Naive B cell (primary cell): ENCODE data around the gene BMP4. TPM values are rescaled to one million over a fixed set of nuclear protein-coding genes. Genes with fewer than 3 reads are reported as not detected.
"Not testable (repeated sequence)": the region's sequence is repeated elsewhere in the genome, so short reads cannot be mapped to it uniquely, and the experiment has no call there.

Experiments
- ATAC-seq, 2 donors: fragments of 150-1000 bp; cut with Tn5 transposase; 2 replicates each; pipeline ENCODE4 v1.10.0; 2021; ENCODE audit warnings: low read depth in 2 of 2, mild to moderate bottlenecking in 2 of 2, moderate library complexity in 2 of 2
- DNase-seq: peaks from one replicate; pipeline ENCODE4 v3.0.0; 2022
- H3K27ac Mint-ChIP-seq, 6 donors: one replicate each; pipeline ENCODE4 v1.8.0; 2020 to 2022; ENCODE audit warnings: mild to moderate bottlenecking in 6 of 6, mixed read lengths in 6 of 6, moderate library complexity in 5 of 6, inconsistent platforms in 2 of 6
- H3K27me3 Mint-ChIP-seq, 3 donors: one replicate each; pipeline ENCODE4 v1.8.0; 2021 to 2022; ENCODE audit warnings: mixed read lengths in 3 of 3, mild to moderate bottlenecking in 1 of 3
- H3K36me3 Mint-ChIP-seq, 2 donors: one replicate each; pipeline ENCODE4 v1.8.0; 2020 to 2022; ENCODE audit warnings: mixed read lengths in 2 of 2, inconsistent platforms in 1 of 2, mild to moderate bottlenecking in 1 of 2
- H3K4me1 Mint-ChIP-seq, 3 donors: one replicate each; pipeline ENCODE4 v1.8.0; 2020 to 2022; ENCODE audit warnings: mixed read lengths in 3 of 3, inconsistent platforms in 1 of 3, mild to moderate bottlenecking in 1 of 3, moderate library complexity in 1 of 3
- H3K4me3 Mint-ChIP-seq, 8 donors: one replicate each; pipeline ENCODE4 v1.8.0; 2020 to 2022; ENCODE audit warnings: mild to moderate bottlenecking in 8 of 8, mixed read lengths in 8 of 8, moderate library complexity in 8 of 8, inconsistent platforms in 2 of 8
- H3K9me3 Mint-ChIP-seq, 7 donors: one replicate each; pipeline ENCODE4 v1.8.0; 2020 to 2022; ENCODE audit warnings: mixed read lengths in 7 of 7, mild to moderate bottlenecking in 5 of 7, inconsistent platforms in 2 of 7, moderate library complexity in 1 of 7
- polyA plus RNA-seq, 6 donors: library from polyadenylated mRNA; unstranded; fragments of 300-500 nt; fragmentation: Illumina TruSeq; gene quantifications; one replicate each; pipeline ENCODE4 v1.2.3, GENCODE V29; 2021; ENCODE audit warnings: low read depth in 6 of 6

BMP4 gene
- polyA plus RNA-seq: not detected

DNA sequence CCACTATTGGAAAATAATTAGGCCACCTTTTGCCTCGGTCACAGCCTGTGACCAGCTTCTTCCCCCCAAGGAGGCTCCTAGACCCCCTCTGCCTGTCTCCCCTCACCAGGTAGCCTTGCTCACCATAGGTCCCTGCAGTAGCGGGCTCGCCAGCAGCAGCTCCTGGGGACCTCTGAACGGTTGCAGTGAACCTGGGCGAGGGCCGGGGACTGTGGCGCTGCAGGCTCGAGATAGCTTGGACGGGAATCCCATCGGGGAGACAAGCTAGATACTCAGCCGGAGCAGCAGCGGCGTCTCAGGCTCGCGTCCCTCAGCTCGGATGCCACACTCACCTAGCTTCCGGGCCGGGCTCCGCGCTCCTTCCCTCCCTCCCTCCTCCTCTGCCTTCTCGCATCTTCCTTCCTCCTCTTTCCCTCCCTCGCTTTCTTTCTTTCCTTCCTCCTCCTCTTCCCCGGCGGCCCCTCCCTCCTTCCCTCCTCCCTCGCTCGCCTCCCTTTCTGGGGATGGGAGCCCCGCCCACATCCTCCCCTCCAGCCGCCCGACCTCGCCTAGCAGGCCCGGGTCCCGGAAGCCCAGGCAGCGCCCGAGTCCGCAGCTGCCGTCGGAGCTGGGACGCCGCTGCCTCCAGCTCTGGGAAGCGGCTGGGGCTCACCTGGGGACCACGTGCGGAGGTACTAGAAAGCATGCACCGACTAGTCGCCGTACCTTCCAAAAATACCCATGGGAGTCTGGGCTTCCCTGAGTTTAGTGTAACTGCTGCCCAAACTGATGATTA, at the start of gene BMP4:
Gene BMP4, minus strand, starts transcription at position 399 of the 775 bp plus-strand sequence. CDS start 4,603 bp downstream, outside the sequence.
- peaks cover 59 to 94% (median 90%) of the 10 kb centered on the region in 3 donors for H3K27me3 Mint-ChIP-seq
- peaks cover 21 to 42% (median 30%) of the 10 kb centered on the region in 3 donors for H3K4me1 Mint-ChIP-seq
- H3K27ac Mint-ChIP-seq: no peak within 1 kb of the TSS
- no peaks in the 10 kb centered on the region for H3K36me3 Mint-ChIP-seq
- peaks cover 0 to 3% (median 0%) of the 10 kb centered on the region in 7 donors for H3K9me3 Mint-ChIP-seq
- ATAC-seq (no peak), DNase-seq (no peak)
- peak within 1 kb of the TSS; percentile 67 to 85 (median 78) for H3K4me3 Mint-ChIP-seq

DNA sequence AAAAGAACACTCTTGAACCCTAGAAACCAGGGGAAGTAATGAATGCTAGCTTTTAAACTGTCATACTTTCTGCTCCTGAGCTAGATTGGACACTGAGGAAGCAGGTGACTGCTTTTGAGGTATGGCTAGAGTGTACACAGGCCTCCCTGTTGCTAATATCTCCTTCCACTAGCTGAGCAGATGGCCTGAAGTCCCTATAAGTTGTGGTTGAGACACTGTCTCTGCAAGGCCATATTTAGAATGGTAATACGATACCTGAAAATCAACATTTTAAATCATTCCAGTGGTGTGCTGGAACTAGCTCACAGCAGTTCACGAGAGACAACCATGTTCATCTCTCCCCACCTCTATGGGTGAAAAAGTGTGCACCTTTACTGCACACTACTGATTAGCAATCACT, 46.4 kb upstream of the BMP4 start:
- no peak for DNase-seq
- peak overlapping the region in 1 of 6 donors; percentile 58 for H3K27ac Mint-ChIP-seq

DNA sequence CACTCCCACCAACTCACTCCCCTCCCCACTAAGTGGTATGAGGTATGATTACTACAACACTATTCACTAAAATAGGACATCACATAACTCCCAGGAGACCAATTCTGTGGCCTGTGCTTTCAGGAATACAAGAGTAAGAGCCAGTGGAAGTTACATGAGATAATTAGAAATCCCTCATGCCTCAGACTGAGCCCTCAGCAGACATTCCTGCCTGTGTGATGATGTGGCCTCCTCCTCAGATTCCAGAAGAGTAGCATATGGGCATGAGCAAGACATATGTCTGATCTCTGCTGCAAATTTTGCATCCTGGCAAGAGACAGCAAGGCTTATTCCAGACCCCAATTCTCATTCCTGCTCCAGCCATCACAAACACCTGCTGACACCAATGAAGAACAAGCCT, 46.0 kb upstream of the BMP4 start:
- H3K27me3 Mint-ChIP-seq: no peaks in the 10 kb centered on the region
- no peak overlapping the region for H3K27ac Mint-ChIP-seq
- H3K4me3 Mint-ChIP-seq: no peak overlapping the region
- DNase-seq (no peak), ATAC-seq (no peak)
- H3K9me3 Mint-ChIP-seq: peaks cover 0 to 20% (median 8%) of the 10 kb centered on the region in 7 donors
- no peaks in the 10 kb centered on the region for H3K4me1 Mint-ChIP-seq
- H3K36me3 Mint-ChIP-seq: peaks cover 0 to 10% of the 10 kb centered on the region in 2 donors

More for the DNA sequence above, 46.4 kb upstream of the BMP4 start:
- peak overlapping the region in 1 of 8 donors; percentile 78 for H3K4me3 Mint-ChIP-seq
- peaks cover 0 to 10% of the 10 kb centered on the region in 2 donors for H3K36me3 Mint-ChIP-seq
- ATAC-seq: no peak
- peaks cover 0 to 20% (median 8%) of the 10 kb centered on the region in 7 donors for H3K9me3 Mint-ChIP-seq
- H3K4me1 Mint-ChIP-seq: no peaks in the 10 kb centered on the region
- H3K27me3 Mint-ChIP-seq: no peaks in the 10 kb centered on the region

GRCh38 chr14:54001189-54001878, 44.7 kb upstream of the BMP4 start:
- H3K4me1 Mint-ChIP-seq: no peaks in the 10 kb centered on the region
- peak overlapping the region in 1 of 6 donors; percentile 12 for H3K27ac Mint-ChIP-seq
- H3K9me3 Mint-ChIP-seq: peaks cover 0 to 9% (median 4%) of the 10 kb centered on the region in 7 donors
- DNase-seq: no peak
- H3K36me3 Mint-ChIP-seq: peaks cover 0 to 3% of the 10 kb centered on the region in 2 donors
- no peak overlapping the region for H3K4me3 Mint-ChIP-seq
- no peaks in the 10 kb centered on the region for H3K27me3 Mint-ChIP-seq
- no peak for ATAC-seq

DNA sequence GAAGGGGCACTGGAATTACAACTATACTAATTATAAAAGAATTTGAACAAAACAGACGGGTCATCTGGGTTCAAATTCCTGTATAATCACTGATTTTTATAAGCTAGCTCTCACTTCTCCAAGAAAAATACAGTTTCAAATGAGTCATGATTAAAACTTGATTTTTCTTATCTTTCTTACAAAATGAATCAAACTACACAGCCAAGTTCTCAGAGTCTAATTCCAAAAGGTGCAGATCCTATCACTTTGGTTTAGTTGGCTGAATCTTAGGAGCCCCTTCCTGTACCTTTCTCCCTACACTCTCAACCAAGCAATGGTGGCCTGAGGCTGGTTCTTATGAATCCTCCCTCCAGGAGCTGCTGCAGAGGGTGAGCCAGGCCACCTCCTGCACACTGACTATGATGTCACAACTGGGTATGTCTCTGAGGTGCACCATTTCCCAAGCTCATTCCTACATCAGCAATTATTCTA, 43.8 kb upstream of the BMP4 start:
- Mint-ChIP-seq H3K27ac (no peak overlapping the region), H3K4me1 (no peaks in the 10 kb centered on the region), H3K9me3 (peaks cover 0 to 2% (median 0%) of the 10 kb centered on the region in 7 donors), H3K4me3 (no peak overlapping the region), H3K27me3 (no peaks in the 10 kb centered on the region), H3K36me3 (no peaks in the 10 kb centered on the region)
- DNase-seq (no peak), ATAC-seq (no peak)

GRCh38 chr14:53999061-53999488, 42.5 kb upstream of the BMP4 start:
- no peak overlapping the region for H3K4me3 Mint-ChIP-seq
- ATAC-seq: no peak
- no peaks in the 10 kb centered on the region for H3K36me3 Mint-ChIP-seq

GRCh38 chr14:53996041-53996440, 39.4 kb upstream of the BMP4 start:
- DNase-seq (no peak), ATAC-seq (no peak)
- H3K27me3 Mint-ChIP-seq: peaks cover 0 to 6% (median 0%) of the 10 kb centered on the region in 3 donors
- H3K4me1 Mint-ChIP-seq: no peaks in the 10 kb centered on the region
- H3K4me3 Mint-ChIP-seq: no peak overlapping the region
- no peaks in the 10 kb centered on the region for H3K36me3 Mint-ChIP-seq
- H3K9me3 Mint-ChIP-seq: no peaks in the 10 kb centered on the region
- H3K27ac Mint-ChIP-seq: no peak overlapping the region

More at GRCh38 chr14:53999061-53999488, 42.5 kb upstream of the BMP4 start:
- no peaks in the 10 kb centered on the region for H3K4me1 Mint-ChIP-seq
- peaks cover 0 to 2% (median 0%) of the 10 kb centered on the region in 7 donors for H3K9me3 Mint-ChIP-seq
- no peak overlapping the region for H3K27ac Mint-ChIP-seq
- DNase-seq: no peak
- H3K27me3 Mint-ChIP-seq: no peaks in the 10 kb centered on the region

- Mint-ChIP-seq H3K4me1 (no peaks in the 10 kb centered on the region), H3K9me3 (no peaks in the 10 kb centered on the region), H3K27ac (no peak overlapping the region), H3K36me3 (no peaks in the 10 kb centered on the region), H3K27me3 (peaks cover 0 to 6% (median 0%) of the 10 kb centered on the region in 3 donors), H3K4me3 (no peak overlapping the region)
- DNase-seq (no peak), ATAC-seq (no peak)
Measured at GRCh38 chr14:53993920-53994607, 37.4 kb upstream of the BMP4 start.

DNA sequence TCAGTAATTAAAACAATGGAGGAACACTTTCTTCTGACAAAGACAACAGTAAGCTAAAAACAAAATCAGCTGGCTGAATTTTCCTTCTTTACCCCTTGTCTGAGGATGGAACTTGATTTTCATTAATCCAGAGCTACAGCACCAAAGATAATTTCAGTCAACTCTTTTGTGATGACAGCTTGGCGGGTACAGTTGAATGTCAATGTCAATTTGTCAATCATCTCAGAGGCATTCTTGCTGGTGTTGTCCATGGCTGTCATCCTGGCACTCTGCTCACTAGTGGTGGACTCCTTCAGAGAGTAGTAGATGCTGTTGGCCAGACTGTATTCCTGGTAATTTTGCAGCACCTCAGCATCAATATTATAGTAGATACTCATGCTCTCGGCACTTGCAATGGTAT, 34.4 kb upstream of the BMP4 start:
- ATAC-seq (no peak), DNase-seq (no peak)
- H3K4me3 Mint-ChIP-seq: no peak overlapping the region
- peaks cover 0 to 8% of the 10 kb centered on the region in 2 donors for H3K36me3 Mint-ChIP-seq
- H3K4me1 Mint-ChIP-seq: no peaks in the 10 kb centered on the region
- peaks cover 4 to 19% (median 15%) of the 10 kb centered on the region in 7 donors for H3K9me3 Mint-ChIP-seq
- H3K27ac Mint-ChIP-seq: no peak overlapping the region
- H3K27me3 Mint-ChIP-seq: peaks cover 0 to 6% (median 0%) of the 10 kb centered on the region in 3 donors

GRCh38 chr14:53986718-53987117, 30.1 kb upstream of the BMP4 start:
- not testable (repeated sequence) for H3K27me3 Mint-ChIP-seq, H3K4me3 Mint-ChIP-seq, DNase-seq, H3K27ac Mint-ChIP-seq, ATAC-seq, H3K4me1 Mint-ChIP-seq
- Mint-ChIP-seq H3K9me3 (peaks cover 17 to 35% (median 29%) of the 10 kb centered on the region in 7 donors), H3K36me3 (peaks cover 0 to 17% of the 10 kb centered on the region in 2 donors)

GRCh38 chr14:53984958-53985357, 28.3 kb upstream of the BMP4 start:
- H3K27me3 Mint-ChIP-seq, H3K4me3 Mint-ChIP-seq, ATAC-seq, H3K27ac Mint-ChIP-seq, H3K4me1 Mint-ChIP-seq, DNase-seq: not testable (repeated sequence)
- H3K36me3 Mint-ChIP-seq: peaks cover 0 to 17% of the 10 kb centered on the region in 2 donors
- peaks cover 17 to 35% (median 29%) of the 10 kb centered on the region in 7 donors for H3K9me3 Mint-ChIP-seq

- Mint-ChIP-seq H3K36me3 (peaks cover 0 to 17% of the 10 kb centered on the region in 2 donors), H3K27me3 (peaks cover 0 to 3% (median 0%) of the 10 kb centered on the region in 3 donors), H3K9me3 (peaks cover 17 to 35% (median 29%) of the 10 kb centered on the region in 7 donors), H3K4me3 (no peak overlapping the region), H3K27ac (no peak overlapping the region), H3K4me1 (no peaks in the 10 kb centered on the region)
- DNase-seq (no peak), ATAC-seq (no peak)
Measured at GRCh38 chr14:53983112-53983511, 26.5 kb upstream of the BMP4 start.

GRCh38 chr14:53982546-53982945, 25.9 kb upstream of the BMP4 start:
- peaks cover 0 to 17% of the 10 kb centered on the region in 2 donors for H3K36me3 Mint-ChIP-seq
- no peak overlapping the region for H3K27ac Mint-ChIP-seq
- H3K4me1 Mint-ChIP-seq: no peaks in the 10 kb centered on the region
- DNase-seq: no peak
- no peak overlapping the region for H3K4me3 Mint-ChIP-seq
- no peak for ATAC-seq
- peaks cover 0 to 3% (median 0%) of the 10 kb centered on the region in 3 donors for H3K27me3 Mint-ChIP-seq
- H3K9me3 Mint-ChIP-seq: peaks cover 15 to 29% (median 25%) of the 10 kb centered on the region in 7 donors
